ENCODE data around the gene THRB.
"Not testable (repeated sequence)": the region's sequence is repeated elsewhere in the genome, so short reads cannot be mapped to it uniquely, and the experiment has no call there.

THRB gene

GRCh38 chr3:24405057-24405456 is 89.6 kb downstream of the THRB start:
- DNase-seq (ENCODE audit: low read depth) = no peak

GRCh38 chr3:24401811-24402185 is 92.9 kb downstream of the THRB start:
- DNase-seq (ENCODE audit: low read depth) = no peak

- peak; percentile 37 for DNase-seq (ENCODE audit: low read depth)
These were observed 93.4 kb downstream of the THRB start for GRCh38 chr3:24401090-24401810.

- DNase-seq (ENCODE audit: low read depth) = no peak
These were observed 94.2 kb downstream of the THRB start for GRCh38 chr3:24400450-24400849.

GRCh38 chr3:24400015-24400414 is 94.6 kb downstream of the THRB start:
- no peak for DNase-seq (ENCODE audit: low read depth)

GRCh38 chr3:24399614-24400013 is 95.0 kb downstream of the THRB start:
- no peak for DNase-seq (ENCODE audit: low read depth)

GRCh38 chr3:24398712-24399111 is 95.9 kb downstream of the THRB start:
- DNase-seq (ENCODE audit: low read depth) = not testable (repeated sequence)

GRCh38 chr3:24396338-24396737 is 98.3 kb downstream of the THRB start:
- no peak for DNase-seq (ENCODE audit: low read depth)

GRCh38 chr3:24394754-24395153 is 99.9 kb downstream of the THRB start:
- no peak for DNase-seq (ENCODE audit: low read depth)

- DNase-seq (ENCODE audit: low read depth) = no peak
These were observed 101.3 kb downstream of the THRB start for GRCh38 chr3:24393316-24393715.

GRCh38 chr3:24390169-24391130 is 104.2 kb downstream of the THRB start:
- DNase-seq (ENCODE audit: low read depth) = no peak

- DNase-seq (ENCODE audit: low read depth) = peak; percentile 34
These were observed 105.3 kb downstream of the THRB start for GRCh38 chr3:24389108-24390090.

- DNase-seq (ENCODE audit: low read depth) = no peak
These were observed 106.0 kb downstream of the THRB start for GRCh38 chr3:24388611-24389010.

- no peak for DNase-seq (ENCODE audit: low read depth)
These were observed 106.5 kb downstream of the THRB start for GRCh38 chr3:24388159-24388558.

GRCh38 chr3:24387493-24387892 is 107.2 kb downstream of the THRB start:
- peak; percentile 62 for DNase-seq (ENCODE audit: low read depth)

- DNase-seq (ENCODE audit: low read depth) = peak; percentile 60
These were observed 107.7 kb downstream of the THRB start for GRCh38 chr3:24387000-24387399.

- no peak for DNase-seq (ENCODE audit: low read depth)
These were observed 108.2 kb downstream of the THRB start for GRCh38 chr3:24386458-24386857.

GRCh38 chr3:24385012-24385615 is 109.5 kb downstream of the THRB start:
- no peak for DNase-seq (ENCODE audit: low read depth)

GRCh38 chr3:24382647-24383046 is 112.0 kb downstream of the THRB start:
- DNase-seq (ENCODE audit: low read depth) = no peak

GRCh38 chr3:24379936-24380335 is 114.7 kb downstream of the THRB start:
- no peak for DNase-seq (ENCODE audit: low read depth)

- DNase-seq (ENCODE audit: low read depth) = no peak
These were observed 116.3 kb downstream of the THRB start for GRCh38 chr3:24378313-24378712.

Measured in iris pigment epithelial cell (primary cell).